Upper lobe of left lung (tissue), 6 donors: ENCODE results near the gene SRGAP3. TPM values are rescaled to one million over a fixed set of nuclear protein-coding genes. Genes with fewer than 3 reads are reported as not detected.

Experiments used
- ATAC-seq, 2 donors: fragments of 200-7000 bp; cut with Tn5 transposase; one replicate each; pipeline ENCODE4 v1.9.1; 2022; ENCODE audit warnings: mild to moderate bottlenecking in 2 of 2, moderate library complexity in 2 of 2; ENCODE audit not compliant: low FRiP score in 2 of 2
- DNase-seq, 2 donors: peaks; one replicate each; pipeline ENCODE4 v3.0.0-alpha.2; 2019 to 2020
- H3K27ac ChIP-seq, 4 donors: fragments of 200-600 bp; sonication (generic); one replicate each; pipeline ENCODE4 v1.5.1; 2016 to 2019
- H3K27me3 ChIP-seq, 4 donors: fragments of 200-600 bp; sonication (generic); one replicate each; pipeline ENCODE4 v1.5.1; 2017 to 2019
- H3K36me3 ChIP-seq, 4 donors: fragments of 200-600 bp; sonication (generic); one replicate each; pipeline ENCODE4 v1.5.1; 2016 to 2019
- H3K4me1 ChIP-seq, 4 donors: fragments of 200-600 bp; sonication (generic); one replicate each; pipeline ENCODE4 v1.5.1; 2018 to 2019
- H3K4me3 ChIP-seq, 4 donors: fragments of 200-600 bp; sonication (generic); one replicate each; pipeline ENCODE4 v1.5.1; 2017 to 2019; ENCODE audit warnings: mild to moderate bottlenecking in 2 of 4, moderate library complexity in 1 of 4
- H3K9me3 ChIP-seq, 4 donors: fragments of 200-600 bp; sonication (generic); one replicate each; pipeline ENCODE4 v1.5.1; 2018 to 2019
- EP300 ChIP-seq, 4 donors: sonication (generic); formaldehyde crosslinking; IDR thresholded peaks; one replicate each; pipeline ENCODE4 v1.5.1; 2017; ENCODE audit warnings: antibody characterized with exemption in 4 of 4, control low read depth in 2 of 4
- POLR2A ChIP-seq, 4 donors: fragments of 450-650 bp; IDR thresholded peaks; one replicate each; pipeline ENCODE4 v1.5.1; 2016 to 2017; ENCODE audit warnings: antibody characterized with exemption in 4 of 4, mild to moderate bottlenecking in 2 of 4
- POLR2AphosphoS5 ChIP-seq, 2 donors: sonication (generic); formaldehyde crosslinking; IDR thresholded peaks; one replicate each; pipeline ENCODE4 v1.5.1; 2017; ENCODE audit warnings: antibody characterized with exemption in 2 of 2
- WGBS, 2 donors: methylation state at CpG; one replicate each; pipeline ENCODE4 v1.1.5; 2017 to 2018; 5-methylcytosine and 5-hydroxymethylcytosine counted together
- total RNA-seq, 6 donors: library from RNA; depleted of rRNA in 4 of 6; stranded (reverse); fragments of >200 nt in 4 of 6; gene quantifications; one replicate each; pipeline versions ENCODE4 v1.1.0 to v1.2.1, GENCODE V29; 2016 to 2021
- TF ChIP-seq, protein P1 (sequence below), 6 experiments: fragments of 450-650 bp in 4 of 6; fragments of 200-600 bp in 2 of 6; sonication (generic) in 2 of 6; IDR thresholded peaks; one replicate each; pipeline ENCODE4 v1.5.1; 2016 to 2019; ENCODE audit warnings: antibody characterized with exemption in 6 of 6
- donor health status: DM: no; HTN: no; CAD: no; lungs with moderate emphysema.
- donor health status: DM: no; HTN: yes; CAD: no; lungs with severe emphysema.

Gene SRGAP3
- total RNA-seq, 6 donors from 2014 or later: 4.6 to 29.6 (median 11.4) TPM

DNA sequence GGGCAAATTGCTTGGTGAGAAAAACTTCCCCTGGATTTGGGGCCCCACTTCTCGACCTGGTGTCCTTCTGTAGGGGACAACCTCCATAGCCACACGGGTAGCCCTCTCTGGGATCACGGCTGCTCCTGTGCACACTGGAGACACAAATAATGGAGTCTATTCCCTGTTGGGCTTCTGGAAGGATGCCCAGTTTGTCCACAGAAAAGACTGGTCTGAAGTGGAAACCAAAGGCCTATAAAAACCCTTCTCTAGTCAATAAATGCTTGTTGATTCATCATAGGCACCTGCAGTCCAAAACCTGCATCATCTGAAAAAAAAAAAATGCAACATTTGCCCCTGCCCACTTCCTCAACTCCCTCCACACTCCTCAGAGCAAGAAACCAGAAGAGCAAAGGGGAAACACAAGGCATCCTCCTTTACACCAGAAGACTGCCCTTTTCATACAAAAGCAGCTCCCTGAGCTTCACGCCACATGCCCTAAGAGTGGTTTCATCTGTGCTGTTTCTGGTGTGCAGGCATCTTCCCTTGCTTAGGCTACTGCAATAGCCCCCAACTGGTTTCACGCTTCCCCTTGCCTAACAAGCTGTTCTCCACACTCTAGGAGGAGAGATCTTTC lies 36.3 kb downstream of the SRGAP3 start:
- 88 to 92% methylated on average over 5 of the region's 5 CpGs for WGBS, 2 donors
- Histone ChIP-seq H3K36me3 (no peaks in the 10 kb centered on the region), H3K27me3 (no peaks in the 10 kb centered on the region), H3K9me3 (no peaks in the 10 kb centered on the region), H3K4me3 (no peak overlapping the region), H3K4me1 (no peaks in the 10 kb centered on the region), H3K27ac (no peak overlapping the region)
- DNase-seq: no peak
- TF ChIP-seq EP300 (IDR thresholded peaks at IDR 0.05) (no peak), POLR2A (IDR thresholded peaks at IDR 0.05) (no peak), POLR2AphosphoS5 (IDR thresholded peaks at IDR 0.05) (no peak)
- TF ChIP-seq, protein P1, sequence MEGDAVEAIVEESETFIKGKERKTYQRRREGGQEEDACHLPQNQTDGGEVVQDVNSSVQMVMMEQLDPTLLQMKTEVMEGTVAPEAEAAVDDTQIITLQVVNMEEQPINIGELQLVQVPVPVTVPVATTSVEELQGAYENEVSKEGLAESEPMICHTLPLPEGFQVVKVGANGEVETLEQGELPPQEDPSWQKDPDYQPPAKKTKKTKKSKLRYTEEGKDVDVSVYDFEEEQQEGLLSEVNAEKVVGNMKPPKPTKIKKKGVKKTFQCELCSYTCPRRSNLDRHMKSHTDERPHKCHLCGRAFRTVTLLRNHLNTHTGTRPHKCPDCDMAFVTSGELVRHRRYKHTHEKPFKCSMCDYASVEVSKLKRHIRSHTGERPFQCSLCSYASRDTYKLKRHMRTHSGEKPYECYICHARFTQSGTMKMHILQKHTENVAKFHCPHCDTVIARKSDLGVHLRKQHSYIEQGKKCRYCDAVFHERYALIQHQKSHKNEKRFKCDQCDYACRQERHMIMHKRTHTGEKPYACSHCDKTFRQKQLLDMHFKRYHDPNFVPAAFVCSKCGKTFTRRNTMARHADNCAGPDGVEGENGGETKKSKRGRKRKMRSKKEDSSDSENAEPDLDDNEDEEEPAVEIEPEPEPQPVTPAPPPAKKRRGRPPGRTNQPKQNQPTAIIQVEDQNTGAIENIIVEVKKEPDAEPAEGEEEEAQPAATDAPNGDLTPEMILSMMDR (IDR thresholded peaks at IDR 0.05): no peak
- ATAC-seq: no peak

DNA sequence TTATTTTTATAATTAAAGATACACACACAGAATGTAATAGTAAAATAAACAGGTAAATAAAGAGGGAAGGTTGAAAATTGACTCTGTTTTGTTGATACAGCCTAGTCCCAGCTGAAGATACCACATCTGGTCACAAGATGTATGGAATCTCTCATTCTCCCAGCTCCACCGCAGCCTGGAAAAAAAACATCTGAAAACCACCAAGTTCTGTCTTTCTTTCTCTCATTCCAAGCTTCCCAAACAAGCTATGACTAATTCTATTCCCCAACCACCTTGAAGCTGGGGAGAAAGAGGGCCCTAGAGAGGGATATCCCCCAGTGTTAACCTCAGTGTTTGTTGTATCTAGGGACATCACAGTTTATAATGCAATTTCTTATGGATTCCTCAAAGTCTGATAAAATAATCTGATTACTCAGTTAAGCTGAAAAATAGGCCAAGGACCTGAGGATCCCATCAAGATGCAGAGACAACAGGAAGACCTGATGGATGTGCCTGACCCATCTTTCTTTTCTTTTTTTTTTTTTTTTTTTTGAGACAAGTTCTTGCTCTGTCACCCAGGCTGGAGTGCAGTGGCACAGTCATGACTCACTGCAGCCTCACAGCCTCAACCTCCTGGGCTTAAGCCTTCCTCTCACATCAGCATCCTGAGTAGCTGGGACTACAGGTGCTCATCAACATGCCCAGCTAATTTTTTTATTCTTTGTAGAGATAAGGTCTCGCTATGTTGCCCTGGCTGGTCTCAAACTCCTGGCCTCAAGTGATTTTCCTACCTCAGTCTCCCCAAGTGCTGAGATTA lies 38.1 kb downstream of the SRGAP3 start:
- TF ChIP-seq POLR2AphosphoS5 (IDR thresholded peaks at IDR 0.05) (no peak), EP300 (IDR thresholded peaks at IDR 0.05) (no peak), POLR2A (IDR thresholded peaks at IDR 0.05) (no peak)
- TF ChIP-seq, protein P1 (IDR thresholded peaks at IDR 0.05): no peak
- H3K9me3 ChIP-seq: no peaks in the 10 kb centered on the region
- no peak for ATAC-seq
- 80 to 82% methylated on average over 2 of the region's 2 CpGs for WGBS, 2 donors
- H3K27me3 ChIP-seq: no peaks in the 10 kb centered on the region
- H3K4me1 ChIP-seq: no peaks in the 10 kb centered on the region
- no peak overlapping the region for H3K27ac ChIP-seq
- H3K4me3 ChIP-seq: no peak overlapping the region
- no peak for DNase-seq
- H3K36me3 ChIP-seq: no peaks in the 10 kb centered on the region

DNA sequence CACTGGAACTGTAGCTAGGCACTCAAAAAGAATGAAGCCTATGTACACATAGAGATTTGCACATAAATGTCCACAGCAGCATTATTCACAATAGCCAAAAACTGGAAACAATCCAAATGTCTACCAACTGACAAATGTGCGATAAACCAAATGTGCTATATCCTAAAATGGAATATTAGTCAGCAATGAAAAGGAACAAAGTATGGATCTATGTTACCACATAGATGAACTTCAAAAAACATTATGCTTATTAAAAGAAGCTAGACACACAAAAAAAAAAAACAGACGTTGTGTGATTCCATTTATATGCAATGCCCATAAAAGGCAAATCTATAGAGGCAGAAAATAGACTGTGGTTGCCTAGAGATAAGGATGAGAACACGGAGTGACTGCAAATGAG lies 39.7 kb downstream of the SRGAP3 start:
- TF ChIP-seq POLR2A (IDR thresholded peaks at IDR 0.05): no peak
- no peak for TF ChIP-seq POLR2AphosphoS5 (IDR thresholded peaks at IDR 0.05)
- TF ChIP-seq, protein P1 (IDR thresholded peaks at IDR 0.05): no peak
- no peak for TF ChIP-seq EP300 (IDR thresholded peaks at IDR 0.05)
- no peak for DNase-seq
- WGBS, 2 donors: 84% methylated on average over 3 of the region's 3 CpGs
- no peaks in the 10 kb centered on the region for H3K36me3 ChIP-seq
- no peaks in the 10 kb centered on the region for H3K9me3 ChIP-seq
- H3K4me3 ChIP-seq: no peak overlapping the region
- no peak overlapping the region for H3K27ac ChIP-seq
- H3K27me3 ChIP-seq: no peaks in the 10 kb centered on the region
- no peak for ATAC-seq
- H3K4me1 ChIP-seq: no peaks in the 10 kb centered on the region

DNA sequence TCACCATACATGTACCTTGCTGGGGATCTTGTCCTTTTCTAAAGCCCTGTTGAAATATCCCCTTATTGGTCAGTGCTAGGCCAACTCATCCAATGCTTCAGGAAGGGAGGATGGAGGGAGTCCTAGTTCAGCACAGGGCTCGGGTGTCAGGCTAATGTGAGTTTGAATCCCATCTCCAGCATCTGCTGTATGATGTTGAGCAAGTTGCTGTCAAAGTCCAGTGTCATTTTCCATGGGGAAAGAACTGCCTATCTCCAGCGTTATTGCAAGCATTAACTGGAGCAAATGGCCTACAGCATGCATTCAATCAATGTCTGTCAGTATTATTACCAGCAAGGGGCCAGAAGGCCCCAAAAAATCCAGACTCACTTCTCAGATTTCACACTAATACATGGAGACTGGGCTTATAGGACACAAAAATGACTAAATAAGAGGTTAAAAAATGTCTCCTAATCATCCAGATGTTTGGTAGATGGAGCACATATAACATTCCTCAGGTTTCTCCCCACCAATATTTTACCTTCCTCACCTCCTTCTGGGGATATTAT lies 40.8 kb downstream of the SRGAP3 start:
- Histone ChIP-seq H3K4me1 (no peaks in the 10 kb centered on the region), H3K27ac (no peak overlapping the region), H3K27me3 (no peaks in the 10 kb centered on the region), H3K36me3 (no peaks in the 10 kb centered on the region), H3K4me3 (no peak overlapping the region), H3K9me3 (no peaks in the 10 kb centered on the region)
- ATAC-seq: no peak
- WGBS, 2 donors: 64 to 78% methylated on average over 2 of the region's 2 CpGs
- TF ChIP-seq POLR2AphosphoS5 (IDR thresholded peaks at IDR 0.05) (no peak), EP300 (IDR thresholded peaks at IDR 0.05) (no peak), POLR2A (IDR thresholded peaks at IDR 0.05) (no peak)
- TF ChIP-seq, protein P1 (IDR thresholded peaks at IDR 0.05): no peak
- DNase-seq: no peak
